ENCODE measurements around the gene EP400. TPM values are rescaled to one million over a fixed set of nuclear protein-coding genes. Genes with fewer than 3 reads are reported as not detected.

Gene EP400
- total RNA-seq, 1 experiment from 2014 or later = 61.7 TPM

DNA sequence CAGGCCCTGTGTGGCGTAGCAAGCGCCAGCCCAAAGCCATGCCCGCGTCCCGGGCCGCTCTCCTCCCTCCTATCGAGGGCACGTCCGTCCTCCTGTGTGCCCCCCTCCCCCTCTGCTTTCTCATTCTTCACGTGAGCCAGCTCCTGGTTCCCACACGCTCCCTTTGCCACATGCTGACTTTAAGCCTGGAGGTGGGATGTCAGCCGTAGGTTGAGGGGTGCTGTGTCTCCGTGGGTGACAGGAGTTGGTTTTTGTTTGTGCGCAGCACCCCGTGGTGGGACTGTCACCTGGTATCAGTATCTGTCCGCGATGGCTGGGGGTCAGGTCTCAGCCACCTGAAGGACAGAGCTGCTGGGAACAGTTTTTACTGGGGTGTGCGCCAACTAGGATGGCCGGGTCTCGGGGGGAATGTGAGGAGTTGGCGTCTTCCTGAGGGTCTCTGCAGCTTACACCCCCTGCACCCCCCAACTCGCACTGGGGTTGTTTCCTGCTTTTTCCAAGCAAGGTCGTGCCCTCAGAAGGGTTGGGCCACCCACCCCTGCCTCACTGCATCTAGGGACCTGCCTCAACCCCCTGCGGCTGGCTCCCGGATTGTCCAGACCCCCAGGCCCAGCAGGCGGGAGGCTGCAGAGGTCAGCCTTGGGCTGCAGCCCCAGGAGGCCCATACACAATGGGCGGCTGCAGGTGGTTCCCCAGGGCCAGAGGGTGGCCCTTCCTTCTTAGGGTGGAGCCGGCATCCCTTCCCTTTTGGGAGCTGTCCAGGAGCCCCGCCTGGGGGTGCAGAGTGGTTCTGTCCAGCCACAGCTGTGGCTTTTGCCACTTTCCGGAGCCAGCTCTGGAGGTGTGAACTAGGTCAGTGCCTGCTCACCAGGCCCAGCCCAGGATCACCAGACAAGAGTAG is 48.1 kb upstream of the EP400 start:
- H2AFZ ChIP-seq (ENCODE audit: low read length) = no peak overlapping the region
- no peak overlapping the region for H3K4ac ChIP-seq (ENCODE audit: low read depth, low read length)
- no peaks in the 10 kb centered on the region; the same call in 1 of the 2 replicates for H3K79me2 ChIP-seq (ENCODE audit: insufficient read depth, low read length)
- no CpG with 5 or more reads among the region's 30 CpGs for WGBS (ENCODE audit: extremely low coverage, insufficient read length, low lambda C conversion rate)
- TF ChIP-seq, protein P1, sequence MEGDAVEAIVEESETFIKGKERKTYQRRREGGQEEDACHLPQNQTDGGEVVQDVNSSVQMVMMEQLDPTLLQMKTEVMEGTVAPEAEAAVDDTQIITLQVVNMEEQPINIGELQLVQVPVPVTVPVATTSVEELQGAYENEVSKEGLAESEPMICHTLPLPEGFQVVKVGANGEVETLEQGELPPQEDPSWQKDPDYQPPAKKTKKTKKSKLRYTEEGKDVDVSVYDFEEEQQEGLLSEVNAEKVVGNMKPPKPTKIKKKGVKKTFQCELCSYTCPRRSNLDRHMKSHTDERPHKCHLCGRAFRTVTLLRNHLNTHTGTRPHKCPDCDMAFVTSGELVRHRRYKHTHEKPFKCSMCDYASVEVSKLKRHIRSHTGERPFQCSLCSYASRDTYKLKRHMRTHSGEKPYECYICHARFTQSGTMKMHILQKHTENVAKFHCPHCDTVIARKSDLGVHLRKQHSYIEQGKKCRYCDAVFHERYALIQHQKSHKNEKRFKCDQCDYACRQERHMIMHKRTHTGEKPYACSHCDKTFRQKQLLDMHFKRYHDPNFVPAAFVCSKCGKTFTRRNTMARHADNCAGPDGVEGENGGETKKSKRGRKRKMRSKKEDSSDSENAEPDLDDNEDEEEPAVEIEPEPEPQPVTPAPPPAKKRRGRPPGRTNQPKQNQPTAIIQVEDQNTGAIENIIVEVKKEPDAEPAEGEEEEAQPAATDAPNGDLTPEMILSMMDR (conservative IDR thresholded peaks at IDR 0.05) = no peak
- H3K56ac ChIP-seq (ENCODE audit: insufficient read length, low read depth, low read length) = no peak overlapping the region
- Mint-ChIP-seq H3K36me3 (ENCODE audit: insufficient read depth in 1 of 3, low read depth in 3 of 3) (peaks cover 9 to 16% (median 13%) of the 10 kb centered on the region in 3 experiments; a peak in 6 of 7 replicates), H3K4me1 (peaks cover 3 to 15% of the 10 kb centered on the region in 2 experiments; a peak in 3 of 4 replicates), H3K9me3 (no peaks in the 10 kb centered on the region), H3K27ac (peak overlapping the region; percentile 18 to 87 (median 64); a peak in 3 of 7 replicates), H3K27me3 (ENCODE audit: low read depth) (no peaks in the 10 kb centered on the region), H3K4me3 (no peak overlapping the region)
- H4K91ac ChIP-seq (ENCODE audit: insufficient read length, low read depth, low read length) = no peak overlapping the region
- no peak overlapping the region for H4K8ac ChIP-seq (replicated peaks; ENCODE audit: insufficient read length, low read depth, low read length)
- no peak overlapping the region; the same call in 1 of the 2 replicates for H3K14ac ChIP-seq (ENCODE audit: insufficient read depth, low read length)
- H3K9ac ChIP-seq (ENCODE audit: extremely low read depth, insufficient read length, low read length) = no peak overlapping the region
- no peak for DNase-seq
- H3T11ph ChIP-seq (ENCODE audit: low read length) = no peak overlapping the region
- H3K4me2 ChIP-seq (ENCODE audit: insufficient read depth, insufficient read length, low read length) = no peak overlapping the region
- H3K27me3 ChIP-seq (ENCODE audit: insufficient read depth, low read length) = no peaks in the 10 kb centered on the region
- no peak overlapping the region for H2BK120ac ChIP-seq (ENCODE audit: low read depth, low read length, poor library complexity, severe bottlenecking)
- H2BK12ac ChIP-seq (ENCODE audit: insufficient read length, low read depth, low read length) = no peak overlapping the region
- H3K23me2 ChIP-seq (ENCODE audit: insufficient read length, low read depth, low read length, poor library complexity, severe bottlenecking) = no peaks in the 10 kb centered on the region
- H2BK20ac ChIP-seq (ENCODE audit: low read depth, low read length, poor library complexity, severe bottlenecking) = no peak overlapping the region
- H4K5ac ChIP-seq (ENCODE audit: insufficient read length, low read depth, low read length) = no peak overlapping the region
- peak overlapping the region; percentile 40 for H3K18ac ChIP-seq (ENCODE audit: insufficient read length, low read depth, low read length)
- no peaks in the 10 kb centered on the region for H3K79me1 ChIP-seq (ENCODE audit: insufficient read depth, low read depth, low read length, poor library complexity, severe bottlenecking)
- no peak overlapping the region for H2BK5ac ChIP-seq (ENCODE audit: insufficient read length, low read length)
- no peaks in the 10 kb centered on the region for H4K20me1 ChIP-seq (ENCODE audit: control insufficient read depth, insufficient read depth, insufficient read length)
- H3K4me1 ChIP-seq (ENCODE audit: insufficient read depth, low read length) = no peaks in the 10 kb centered on the region
- H3K27ac ChIP-seq (ENCODE audit: insufficient read length, low read depth, low read length) = no peak overlapping the region
- no peak overlapping the region for H2AK5ac ChIP-seq (ENCODE audit: insufficient read length, low read length)
- H2BK15ac ChIP-seq (ENCODE audit: low read depth, low read length) = no peak overlapping the region
- no peaks in the 10 kb centered on the region for H3K9me3 ChIP-seq (ENCODE audit: control insufficient read depth, low read depth, low read length)
- no peak overlapping the region for H3K23ac ChIP-seq (ENCODE audit: insufficient read length, low read depth, low read length)
